GM12892 (cell line): ENCODE data around the gene FPR3.
"Not testable (repeated sequence)": the region's sequence is repeated elsewhere in the genome, so short reads cannot be mapped to it uniquely, and the experiment has no call there.

Source experiments
- POLR2A ChIP-seq: IDR thresholded peaks from 2 replicates; pipeline ENCODE4 v1.6.1; 2011; ENCODE audit warnings: low read depth, low read length, control low read depth
- TAF1 ChIP-seq: IDR thresholded peaks from 2 replicates; pipeline ENCODE4 v1.6.1; 2011; ENCODE audit warnings: low read depth, mild to moderate bottlenecking, control low read depth, low read length, borderline replicate concordance

- TF ChIP-seq POLR2A, TAF1: not testable (repeated sequence)
Observed at GRCh38 chr19:51776561-51776960, 18.4 kb upstream of the FPR3 start.
